Measurements from ENCODE around the gene TTLL1.

Gene TTLL1

DNA sequence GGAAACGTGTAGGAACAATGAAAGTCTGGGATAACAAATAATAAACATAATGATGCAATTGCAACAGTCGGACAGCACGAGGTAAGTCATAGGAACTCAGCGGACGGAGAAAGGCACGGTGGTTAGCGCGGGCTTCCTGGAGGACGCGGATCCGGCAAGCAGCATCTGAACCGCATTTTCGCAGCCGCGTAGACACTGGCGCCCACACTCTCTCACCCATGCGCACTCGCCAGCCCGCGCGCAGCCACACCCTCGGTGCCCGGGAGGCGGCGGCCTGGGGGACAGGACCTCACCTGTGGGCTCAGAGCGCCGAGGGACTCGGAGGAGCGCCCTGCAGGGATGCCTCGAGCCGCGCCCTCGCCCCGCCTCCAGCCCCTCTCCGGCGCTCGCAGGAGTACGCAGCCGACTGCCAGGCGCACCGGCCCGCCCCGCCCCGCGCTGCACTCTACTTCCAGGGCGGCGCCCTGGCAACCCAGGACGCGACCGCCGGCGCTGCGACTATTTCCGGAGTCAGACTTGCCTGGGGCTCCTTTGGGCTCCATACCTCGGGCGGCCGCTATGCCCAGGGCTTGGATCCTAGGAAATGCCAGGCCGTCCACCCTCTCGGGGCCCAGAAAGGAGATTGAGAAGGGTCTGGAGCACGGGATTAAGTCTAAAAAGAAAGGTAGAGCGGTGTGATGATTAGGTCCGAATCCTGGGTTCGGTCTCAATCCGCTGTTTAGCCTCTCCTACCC, at the start of gene TTLL1:
Gene TTLL1, minus strand, starts transcription at position 408 of the 734 bp plus-strand sequence. CDS start 13,805 bp downstream, outside the sequence.
- DNase-seq = peak; percentile 93
- peak; percentile 98 for ATAC-seq

DNA sequence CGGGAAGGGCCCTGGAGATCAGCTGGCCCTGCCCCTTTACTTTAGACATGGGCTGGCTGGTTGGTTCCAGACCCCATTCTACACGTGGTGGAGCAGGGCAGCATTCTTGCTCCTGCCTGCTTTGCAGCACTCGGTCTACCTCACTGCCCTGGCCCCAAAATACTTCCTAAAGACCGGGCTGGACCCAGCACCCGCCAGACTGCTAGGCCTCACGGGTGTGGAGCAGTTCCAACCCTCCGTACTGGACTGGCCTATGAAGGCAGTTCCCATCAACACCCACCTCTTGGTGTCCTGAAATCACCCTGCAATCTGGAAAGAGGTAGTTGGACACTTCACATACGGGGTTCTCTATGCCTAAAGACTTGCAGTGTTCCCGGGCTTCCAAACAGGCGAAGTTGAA, 47.6 kb upstream of the TTLL1 start:
- ATAC-seq (no peak), DNase-seq (no peak)

DNA sequence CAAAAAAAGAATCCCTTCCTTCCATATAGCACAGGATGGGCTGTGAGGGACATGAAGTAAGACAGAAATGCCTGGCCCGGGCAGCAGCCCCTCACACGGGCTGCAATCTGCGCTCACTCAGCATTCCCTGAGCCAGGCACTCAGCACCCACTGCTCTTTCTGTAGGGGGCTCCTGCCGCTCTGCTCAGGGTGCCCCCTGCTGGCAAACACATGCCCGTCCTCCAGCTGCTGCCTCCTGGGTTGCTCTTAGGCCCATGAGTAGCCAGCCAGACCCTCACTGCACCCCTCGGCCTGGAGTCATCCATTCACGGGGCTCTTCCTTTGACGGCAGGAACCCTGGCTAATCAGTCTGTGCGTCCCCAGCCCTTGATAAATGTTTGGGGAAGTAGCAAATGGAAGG, 47.1 kb upstream of the TTLL1 start:
- peak; percentile 58 for DNase-seq
- peak; percentile 67 for ATAC-seq

DNA sequence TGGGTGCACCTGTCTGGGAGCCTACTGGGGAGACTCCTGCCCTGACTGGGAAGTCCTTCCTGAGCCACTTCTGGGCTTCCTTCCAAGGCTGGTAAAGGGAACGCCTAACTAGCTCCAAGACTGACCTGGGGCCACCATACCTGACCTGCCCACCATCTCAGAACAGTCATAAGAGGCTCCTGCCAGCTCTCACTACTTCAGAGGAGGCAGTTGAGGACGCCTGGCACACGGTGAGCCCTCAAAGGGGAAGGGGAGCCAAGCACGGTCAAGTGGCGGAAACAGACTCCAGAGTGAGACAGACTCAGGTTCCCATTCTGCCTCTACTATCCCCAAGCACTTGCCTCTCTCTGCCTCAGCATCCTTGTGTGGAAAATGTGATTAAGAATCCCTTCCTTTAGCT, 46.4 kb upstream of the TTLL1 start:
- no peak for ATAC-seq
- no peak for DNase-seq

DNA sequence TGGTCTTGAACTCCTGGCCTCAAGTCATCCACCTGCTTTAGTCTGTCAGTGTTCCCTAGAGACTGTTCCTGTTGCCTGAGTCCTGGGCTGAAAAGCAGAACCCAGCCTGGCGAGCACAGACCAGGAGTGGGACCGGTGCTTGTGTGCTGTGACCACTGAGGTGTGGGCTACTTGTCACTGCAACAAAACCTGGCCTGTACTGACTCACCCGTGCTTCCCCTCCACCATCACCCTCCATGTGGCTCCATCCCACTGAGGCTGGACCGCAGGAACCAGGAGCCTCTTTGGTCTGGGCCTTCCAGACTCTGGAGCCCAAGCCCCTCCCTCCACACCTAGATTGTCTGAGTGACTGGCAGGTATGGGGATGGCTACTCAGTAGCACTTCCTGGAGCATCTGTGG, 45.4 kb upstream of the TTLL1 start:
- DNase-seq (no peak), ATAC-seq (no peak)

DNA sequence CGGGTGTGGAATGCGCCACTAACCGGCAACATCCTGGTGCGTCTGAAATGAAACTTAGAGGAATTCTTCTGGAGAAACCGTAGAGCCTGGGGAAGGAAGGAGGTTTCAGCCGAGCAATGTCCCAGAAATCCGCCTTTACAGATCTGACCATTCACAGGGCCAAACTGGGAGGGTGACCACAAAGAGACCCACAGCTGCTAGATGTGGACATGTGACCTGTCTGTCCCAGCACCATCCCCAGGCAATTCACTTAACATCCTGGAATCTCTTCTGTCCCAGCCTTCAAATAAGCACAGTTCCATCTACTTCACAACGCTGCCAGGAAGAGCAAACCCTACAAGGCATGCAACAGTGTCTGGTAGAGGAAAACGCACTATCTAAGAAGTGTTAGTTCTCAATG, 44.2 kb upstream of the TTLL1 start:
- ATAC-seq (no peak), DNase-seq (no peak)

DNA sequence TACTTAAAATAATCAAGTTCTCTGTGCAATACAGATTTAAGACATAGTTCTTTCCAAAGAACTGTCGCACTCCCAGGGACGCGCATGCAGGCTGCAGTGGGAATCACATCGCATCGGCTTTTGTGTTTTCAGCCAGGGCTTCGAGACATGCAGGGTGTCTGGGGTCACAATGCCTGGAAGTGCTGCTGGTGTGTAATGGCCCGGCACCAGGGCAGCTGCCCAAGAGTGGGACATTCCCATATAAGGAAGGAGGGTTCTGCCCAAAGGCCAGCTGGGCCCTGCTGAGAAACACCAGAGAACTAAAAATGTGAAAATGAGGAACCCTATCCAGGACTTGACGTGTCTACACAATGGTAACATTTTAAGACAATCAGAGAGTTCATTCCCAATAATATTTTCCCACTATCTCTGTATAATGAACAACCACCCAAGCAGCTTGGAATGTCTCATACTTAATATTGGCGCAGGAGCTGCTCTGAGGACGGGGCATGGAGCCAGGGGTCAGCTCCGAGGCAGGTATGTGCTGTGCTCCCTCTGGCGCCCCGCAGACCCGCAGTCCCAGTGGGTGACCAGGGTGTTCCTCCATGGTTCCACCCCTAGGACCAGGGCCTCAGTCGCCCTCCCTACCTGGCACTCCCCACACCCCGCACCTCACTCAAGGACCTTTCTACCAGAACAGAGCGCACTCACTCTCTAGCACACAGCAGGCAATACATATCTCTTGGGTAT, 42.7 kb upstream of the TTLL1 start:
- DNase-seq = no peak

DNA sequence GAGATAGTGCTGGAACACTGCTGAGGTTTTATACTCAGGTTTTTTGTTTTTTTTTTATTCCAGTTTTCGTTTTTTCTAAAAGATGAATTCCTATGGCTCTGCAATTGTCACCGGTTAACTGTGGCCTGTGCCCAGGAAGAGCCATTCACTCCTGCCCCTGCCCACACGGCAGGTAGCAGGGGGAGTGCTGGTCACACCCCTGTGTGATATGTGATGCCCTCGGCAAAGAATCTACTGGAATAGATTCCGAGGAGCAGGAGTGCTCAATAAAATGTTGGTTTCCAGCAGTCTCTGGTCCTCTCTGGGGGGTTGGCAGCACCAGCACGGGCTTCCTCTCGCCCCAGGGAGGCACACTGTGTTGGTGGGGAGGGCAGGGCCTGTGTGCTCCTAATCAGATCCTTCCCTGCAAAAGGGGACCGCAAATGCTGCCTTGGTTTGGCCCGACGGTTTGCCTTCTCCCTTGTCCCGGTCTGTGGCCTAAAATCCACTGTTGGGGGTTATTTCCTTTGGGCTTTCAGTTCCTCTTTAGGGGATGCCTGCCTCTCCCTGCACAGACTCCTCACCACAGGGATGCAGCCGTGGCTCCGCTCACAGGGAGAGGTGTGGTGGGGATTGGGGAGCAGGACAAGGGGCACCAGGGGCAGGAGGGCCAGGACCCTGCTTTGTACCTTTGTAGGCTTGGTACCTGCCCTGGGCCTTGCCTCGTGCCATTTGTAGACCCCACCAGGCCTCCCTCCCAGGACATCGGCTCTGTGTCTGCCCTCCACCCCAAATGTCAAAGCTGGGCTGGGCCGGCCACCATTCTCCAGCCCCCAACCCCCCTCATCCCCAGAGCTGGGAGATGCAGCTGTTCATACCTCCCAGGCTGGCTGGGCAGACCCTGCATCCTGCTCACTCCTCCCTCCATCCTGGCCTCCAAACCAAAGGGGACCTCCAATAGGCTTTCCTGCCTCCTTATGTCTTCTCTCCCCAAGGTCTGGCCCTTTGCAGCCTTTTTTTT, 40.5 kb upstream of the TTLL1 start:
- ATAC-seq (no peak), DNase-seq (no peak)

More for the DNA sequence above, 42.7 kb upstream of the TTLL1 start:
- no peak for ATAC-seq

DNA sequence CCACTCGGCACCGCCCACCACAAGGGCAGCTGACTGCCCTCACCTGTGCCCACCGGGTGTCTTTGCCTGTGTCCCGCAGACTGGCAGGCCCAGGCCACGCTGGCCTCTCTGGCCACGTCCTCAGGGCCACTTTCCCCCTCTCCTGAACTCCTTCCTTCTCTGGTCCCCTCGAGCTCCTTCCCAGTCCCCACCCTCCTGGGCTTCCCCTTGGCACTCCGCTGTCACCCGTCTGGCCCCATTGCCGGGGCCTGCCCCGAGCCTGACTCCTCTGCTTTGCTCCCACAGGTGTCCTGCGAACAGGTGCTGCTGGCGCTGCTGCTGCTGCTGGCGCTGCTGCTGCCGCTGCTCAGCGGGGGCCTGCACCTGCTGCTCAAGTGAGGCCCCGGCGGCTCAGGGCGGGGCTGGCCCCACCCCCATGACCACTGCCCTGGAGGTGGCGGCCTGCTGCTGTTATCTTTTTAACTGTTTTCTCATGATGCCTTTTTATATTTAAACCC, 39.8 kb upstream of the TTLL1 start:
- DNase-seq = no peak
- no peak for ATAC-seq

DNA sequence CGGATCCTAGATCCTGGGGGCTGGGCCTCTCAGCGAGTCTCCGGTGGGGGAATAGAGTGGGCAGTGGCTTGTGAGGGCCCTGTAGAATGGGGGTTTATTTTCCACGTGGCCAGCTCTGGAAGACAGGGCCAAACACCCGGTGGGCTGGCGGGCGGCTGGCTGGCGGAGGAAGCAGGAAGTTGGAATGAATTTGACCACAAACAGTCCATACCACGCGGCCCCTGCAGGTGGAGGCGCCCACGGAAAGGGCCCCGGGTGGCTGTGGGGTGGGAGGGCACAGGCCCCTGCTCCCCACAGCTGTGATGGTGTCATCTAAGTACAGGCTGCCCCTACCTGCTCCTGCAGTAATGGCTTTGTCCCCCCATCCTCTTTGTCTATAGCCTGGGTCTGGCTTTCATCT, 38.9 kb upstream of the TTLL1 start:
- ATAC-seq = no peak
- DNase-seq = no peak

DNA sequence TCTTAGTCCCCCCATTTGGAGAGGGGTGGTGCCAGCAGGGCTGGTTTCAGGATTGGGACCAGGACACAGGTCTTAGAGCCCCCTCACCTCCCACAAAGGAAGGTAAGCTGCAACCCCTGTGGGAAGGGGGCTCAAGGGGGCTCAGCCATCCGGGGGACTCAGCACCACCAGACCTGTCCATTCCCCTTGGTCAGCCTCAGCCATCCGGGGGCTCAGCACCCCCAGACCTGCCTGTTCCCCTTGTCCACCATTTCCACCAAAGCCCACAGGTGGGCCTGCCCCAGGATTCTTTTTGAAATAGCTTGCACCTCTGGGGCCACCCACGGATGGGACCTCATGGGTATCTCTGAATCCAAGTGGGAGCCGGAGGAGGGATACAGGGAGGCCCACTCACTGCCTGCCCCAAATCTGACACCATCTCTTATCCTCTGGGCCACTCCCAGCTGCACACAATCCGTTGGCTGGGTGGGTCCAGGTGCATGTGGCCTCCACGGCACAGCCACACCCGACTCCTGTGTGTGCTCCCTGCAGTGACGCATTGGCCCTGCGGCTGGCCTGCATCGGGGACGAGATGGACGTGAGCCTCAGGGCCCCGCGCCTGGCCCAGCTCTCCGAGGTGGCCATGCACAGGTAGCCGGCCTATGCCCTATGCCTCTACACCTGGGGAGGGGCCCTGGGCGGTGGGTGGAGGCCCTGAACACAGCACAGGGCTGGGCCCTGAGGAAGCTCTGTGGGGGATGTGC, 38.1 kb upstream of the TTLL1 start:
- ATAC-seq = no peak
- DNase-seq = no peak

DNA sequence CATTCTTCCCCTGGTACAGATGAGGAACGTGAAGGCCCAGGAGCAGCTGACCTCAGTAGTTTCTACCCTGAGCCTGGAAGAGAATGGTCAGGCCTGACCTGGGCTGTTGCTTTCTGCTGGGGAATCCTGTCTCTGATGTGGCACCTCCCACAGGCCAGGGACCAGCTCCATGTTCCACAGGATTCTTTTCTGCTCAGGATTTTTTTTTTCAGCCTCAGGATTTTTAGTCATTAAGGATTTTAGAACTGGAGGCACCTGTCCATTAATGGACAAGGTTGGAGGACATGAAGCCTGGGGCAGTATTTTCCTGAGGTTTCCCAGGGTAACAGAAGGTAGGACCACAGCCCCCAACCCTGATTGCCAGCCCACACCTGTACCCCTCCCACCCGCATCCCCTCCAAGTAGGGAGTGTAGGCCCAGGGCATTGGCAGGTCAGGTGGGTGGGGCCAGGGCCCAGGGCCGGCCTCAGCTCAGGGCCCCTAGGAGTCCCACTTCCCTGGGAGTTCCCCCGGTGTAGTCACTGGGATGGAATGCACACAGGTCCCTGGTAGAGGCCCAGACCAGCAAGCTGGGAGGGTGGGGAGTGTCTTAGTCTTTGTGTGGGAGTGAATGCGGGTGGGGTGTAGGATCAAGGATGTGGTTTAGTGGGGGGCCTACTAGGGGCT, 37.4 kb upstream of the TTLL1 start:
- peak; percentile 34 for ATAC-seq
- DNase-seq = no peak

DNA sequence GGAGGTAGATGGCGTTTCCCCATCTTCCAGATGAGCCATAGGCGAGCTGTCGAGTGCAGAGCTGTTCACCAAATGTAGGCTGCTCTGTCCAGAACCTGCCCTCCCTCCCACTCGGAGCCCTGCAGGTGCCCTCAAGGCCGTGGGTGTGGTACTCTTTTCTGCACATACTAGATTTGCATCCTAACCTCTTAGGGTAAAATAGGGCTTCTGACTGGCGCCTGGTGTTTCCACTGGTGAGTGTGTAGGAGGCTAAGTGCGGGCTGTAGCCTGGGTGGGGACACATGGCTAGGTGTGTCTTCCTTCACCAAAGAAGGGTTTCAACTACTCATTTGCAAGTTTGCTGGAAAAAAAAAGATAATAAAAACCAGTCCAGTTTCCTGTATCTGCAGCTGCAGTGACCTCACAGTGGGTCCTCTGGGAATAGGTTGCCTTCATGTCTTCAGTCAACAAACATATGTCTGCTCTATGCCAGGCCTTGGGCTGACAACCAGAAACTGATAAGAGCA, 29.8 kb upstream of the TTLL1 start:
- no peak for ATAC-seq
- no peak for DNase-seq

DNA sequence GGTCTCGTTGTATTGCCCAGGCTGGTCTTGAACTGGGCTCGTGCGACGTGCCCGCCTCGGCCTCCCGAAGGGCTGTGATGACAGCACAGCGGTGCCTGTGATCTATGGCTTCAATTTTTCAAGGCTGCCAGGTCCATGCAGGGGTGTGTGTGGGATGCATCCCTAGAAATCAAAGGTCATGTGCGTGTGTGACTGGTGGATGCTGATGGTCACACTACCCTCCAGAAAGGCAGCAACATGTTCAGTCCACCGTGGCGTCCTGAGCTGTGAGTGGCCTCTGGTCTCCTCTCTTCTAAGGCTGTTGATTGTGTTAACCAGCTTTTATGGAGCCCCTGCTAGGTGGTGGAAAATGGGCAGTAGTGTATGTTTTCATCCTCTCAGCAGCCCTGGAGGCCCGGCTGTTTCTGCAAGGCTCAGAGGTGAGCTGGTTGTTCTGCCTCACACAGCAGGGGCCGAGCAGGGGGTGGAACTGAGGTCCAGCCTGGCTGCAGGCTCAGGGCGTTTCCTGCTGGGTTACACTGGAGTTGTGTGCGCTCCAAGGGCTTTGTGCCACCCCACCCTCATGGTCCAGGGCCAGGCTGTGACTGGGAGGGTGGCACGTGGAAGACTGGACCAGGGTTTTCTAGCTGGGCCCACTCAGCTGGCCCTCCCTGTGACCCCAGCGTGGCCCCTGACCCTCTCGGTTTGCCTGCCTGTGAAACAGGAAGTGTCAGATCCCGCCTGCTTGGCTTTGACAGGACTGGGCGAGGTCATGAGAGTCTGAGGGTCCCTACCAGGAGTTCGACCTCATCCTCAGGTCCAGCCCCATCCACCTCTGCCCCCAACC, 29.0 kb upstream of the TTLL1 start:
- no peak for DNase-seq

DNA sequence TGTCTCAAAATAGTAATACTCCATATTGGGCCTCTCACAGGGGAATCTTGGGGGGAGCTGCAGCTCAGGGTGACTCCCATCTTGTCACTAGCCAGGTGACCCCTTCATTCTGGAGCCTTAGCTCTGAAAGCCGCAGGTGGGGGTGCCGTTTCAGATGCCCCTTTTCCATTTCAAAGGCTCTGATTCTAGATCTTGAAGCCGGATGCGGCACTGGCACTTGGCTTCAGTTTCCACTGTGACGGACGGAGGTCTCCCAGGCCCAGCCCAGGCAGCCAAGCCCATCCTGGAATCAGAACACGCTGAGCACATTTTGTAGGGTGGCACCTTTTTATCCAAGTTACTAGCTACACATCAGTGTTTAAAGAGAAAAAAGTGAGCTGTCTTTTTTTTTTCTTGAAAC, 27.7 kb upstream of the TTLL1 start:
- ATAC-seq (no peak), DNase-seq (no peak)

More for the DNA sequence above, 29.0 kb upstream of the TTLL1 start:
- ATAC-seq = no peak

DNA sequence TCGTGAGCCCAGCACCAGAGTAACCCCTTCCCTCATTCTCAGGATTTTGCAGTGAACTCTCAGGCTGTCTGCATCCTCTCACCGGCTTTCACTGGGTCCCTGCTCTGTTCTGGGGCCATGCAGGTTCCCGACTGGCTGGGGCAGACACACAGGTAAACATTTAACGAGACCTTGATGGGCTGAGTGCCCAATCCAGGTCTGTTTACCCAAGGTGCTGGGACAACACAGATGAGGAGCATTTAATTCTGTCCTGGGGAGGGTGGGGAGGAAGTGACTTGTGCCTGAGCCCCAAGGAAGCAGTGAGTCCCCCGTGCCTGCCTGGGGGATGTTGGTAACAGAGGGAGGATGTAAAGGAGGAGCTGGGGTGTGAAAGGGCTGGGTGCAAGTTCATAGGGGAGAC, 25.8 kb upstream of the TTLL1 start:
- ATAC-seq (no peak), DNase-seq (no peak)

DNA sequence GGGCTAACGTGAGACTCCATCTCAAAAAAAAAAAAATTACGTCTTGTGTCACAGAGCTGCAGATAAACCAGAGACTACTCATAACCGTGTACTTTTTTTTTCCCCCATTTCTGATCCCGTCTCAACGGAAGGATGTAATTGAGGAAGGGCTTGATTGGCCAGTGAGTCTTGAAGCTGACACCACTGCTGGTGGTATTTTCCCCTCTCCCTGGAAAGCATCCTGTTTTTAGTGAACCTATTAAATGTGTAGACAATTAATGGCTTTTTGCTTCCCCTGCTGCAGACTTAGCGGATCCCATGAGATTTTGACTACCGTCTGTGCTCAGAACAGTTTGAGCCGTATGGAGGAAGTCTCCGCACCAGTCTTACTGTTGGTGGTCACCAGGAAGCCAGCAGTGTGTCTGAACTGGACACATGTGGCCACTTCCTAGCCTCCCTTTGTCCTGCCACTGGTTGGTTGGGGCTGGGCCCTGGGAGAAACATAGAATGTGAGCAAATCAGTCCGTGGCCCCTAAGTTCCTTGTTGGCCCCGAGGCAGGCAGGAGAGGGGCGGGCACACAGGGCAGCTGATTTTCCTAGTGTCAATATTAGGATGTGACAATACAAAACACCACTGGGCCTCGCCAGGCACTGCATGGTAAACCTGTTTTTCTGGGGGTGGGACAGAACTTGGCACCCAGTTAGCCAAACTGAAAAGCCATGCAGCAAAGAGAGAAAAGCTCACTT, 24.5 kb upstream of the TTLL1 start:
- ATAC-seq (no peak), DNase-seq (no peak)

DNA sequence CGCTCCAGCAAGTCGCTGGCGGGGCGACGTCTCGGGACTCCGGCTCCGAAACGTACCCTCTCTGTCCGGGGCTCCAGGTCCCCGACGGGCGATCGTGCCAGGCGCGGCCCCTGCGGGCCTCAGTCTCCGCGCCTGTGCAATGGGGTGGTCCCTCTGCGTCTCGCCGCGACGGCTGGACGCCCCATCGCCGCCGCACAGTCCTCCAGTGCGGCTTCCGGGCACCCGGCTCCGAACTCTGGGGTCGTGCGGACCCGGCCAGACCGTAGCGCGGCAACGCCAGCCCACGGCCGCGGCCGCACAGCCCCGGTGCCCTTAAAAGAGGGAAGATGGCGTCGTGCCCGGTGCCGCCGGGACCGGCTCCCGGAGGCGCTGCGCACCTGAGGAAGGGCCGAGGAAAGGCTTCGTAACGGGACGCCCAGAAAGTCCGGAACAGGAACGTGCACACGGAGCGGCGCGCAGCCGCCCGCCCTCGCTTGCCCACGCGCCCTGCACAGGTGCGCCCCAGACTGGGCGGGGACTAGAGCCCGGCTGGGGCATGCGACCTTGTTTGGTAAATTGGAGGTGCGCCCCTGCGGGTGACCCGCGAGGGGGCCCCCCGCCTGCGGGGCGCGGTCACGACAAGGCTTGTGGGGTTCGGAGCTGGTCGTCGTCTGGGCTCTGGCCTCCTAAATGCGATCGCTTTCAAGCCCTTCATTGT, 21.9 kb upstream of the TTLL1 start:
- DNase-seq = peak; percentile 22
- peak; percentile 41 for ATAC-seq
